ENCODE measurements around the gene CMTM3. TPM values are rescaled to one million over a fixed set of nuclear protein-coding genes. Genes with fewer than 3 reads are reported as not detected.

CMTM3 gene
- polyA plus RNA-seq, 1 donor (not counting 4 experiments of a cell fraction or from before 2014, with no cell fraction given), result 15.7 TPM

GRCh38 chr16:66619534-66620428 is 15.3 kb downstream of the CMTM3 start:
- no peak for FAIRE-seq

GRCh38 chr16:66620429-66620795 is 15.9 kb downstream of the CMTM3 start:
- no peak overlapping the region for H3K9ac ChIP-seq (ENCODE audit: control insufficient read depth, extremely low read depth, insufficient read depth, low read length)
- TF ChIP-seq EZH2 (IDR thresholded peaks at IDR 0.05; ENCODE audit: low read length), result no peak
- no peak for TF ChIP-seq CTCF (optimal IDR thresholded peaks at IDR 0.05 in 1 of 3, IDR thresholded peaks at IDR 0.05 in 1 of 3, conservative IDR thresholded peaks at IDR 0.05 in 1 of 3; ENCODE audit: extremely low read depth in 1 of 3, insufficient read depth in 2 of 3, low read length in 3 of 3)
- dilution Hi-C loops (cut with MboI; ENCODE audit: extremely low pct_ligation_motif_present, low sequenced_read_pairs), result no loop called here

More at GRCh38 chr16:66619534-66620428, 15.3 kb downstream of the CMTM3 start:
- Histone ChIP-seq H3K4me1 (ENCODE audit: control insufficient read depth, extremely low read depth, insufficient read depth, low read length) (peaks cover 24% of the 10 kb centered on the region), H4K20me1 (ENCODE audit: control insufficient read depth, extremely low read depth, insufficient read depth, low read length) (no peaks in the 10 kb centered on the region), H3K79me2 (ENCODE audit: control insufficient read depth, insufficient read depth, low read length) (no peaks in the 10 kb centered on the region), H3K9me1 (ENCODE audit: control insufficient read depth, extremely low read depth, insufficient read depth, low read length) (no peaks in the 10 kb centered on the region), H2AFZ (ENCODE audit: control insufficient read depth, low read length) (no peak overlapping the region), H3K4me2 (ENCODE audit: control insufficient read depth, extremely low read depth, insufficient read depth, low read depth, low read length) (no peak overlapping the region), H3K9ac (ENCODE audit: control insufficient read depth, extremely low read depth, insufficient read depth, low read length) (no peak overlapping the region), H3K27me3 (ENCODE audit: control insufficient read depth, extremely low read depth, insufficient read depth, low read length) (no peaks in the 10 kb centered on the region), H3K36me3 (ENCODE audit: control insufficient read depth in 2 of 2, extremely low read depth in 1 of 2, insufficient read depth in 2 of 2, low read length in 2 of 2) (peaks cover 3 to 13% of the 10 kb centered on the region in 2 experiments), H3K9me3 (ENCODE audit: control insufficient read depth, low read depth, low read length) (no peaks in the 10 kb centered on the region), H3K27ac (ENCODE audit: control insufficient read depth, insufficient read depth, low read length) (no peak overlapping the region), H3K4me3 (ENCODE audit: control insufficient read depth in 2 of 3, extremely low read depth in 1 of 3, insufficient read depth in 2 of 3, low read depth in 1 of 3, low read length in 3 of 3) (no peak overlapping the region)
- TF ChIP-seq CTCF (optimal IDR thresholded peaks at IDR 0.05 in 1 of 3, IDR thresholded peaks at IDR 0.05 in 1 of 3, conservative IDR thresholded peaks at IDR 0.05 in 1 of 3; ENCODE audit: extremely low read depth in 1 of 3, insufficient read depth in 2 of 3, low read length in 3 of 3) (no peak), EZH2 (IDR thresholded peaks at IDR 0.05; ENCODE audit: low read length) (no peak)
- no peak for DNase-seq (ENCODE audit: low read depth, low spot score)
- dilution Hi-C loops (cut with MboI; ENCODE audit: extremely low pct_ligation_motif_present, low sequenced_read_pairs), result no loop called here

More at GRCh38 chr16:66620429-66620795, 15.9 kb downstream of the CMTM3 start:
- FAIRE-seq, result no peak
- Histone ChIP-seq H3K79me2 (ENCODE audit: control insufficient read depth, insufficient read depth, low read length) (no peaks in the 10 kb centered on the region), H3K27me3 (ENCODE audit: control insufficient read depth, extremely low read depth, insufficient read depth, low read length) (no peaks in the 10 kb centered on the region), H2AFZ (ENCODE audit: control insufficient read depth, low read length) (no peak overlapping the region), H3K4me1 (ENCODE audit: control insufficient read depth, extremely low read depth, insufficient read depth, low read length) (peaks cover 24% of the 10 kb centered on the region), H3K4me2 (ENCODE audit: control insufficient read depth, extremely low read depth, insufficient read depth, low read depth, low read length) (no peak overlapping the region), H3K4me3 (ENCODE audit: control insufficient read depth in 2 of 3, extremely low read depth in 1 of 3, insufficient read depth in 2 of 3, low read depth in 1 of 3, low read length in 3 of 3) (no peak overlapping the region), H3K9me3 (ENCODE audit: control insufficient read depth, low read depth, low read length) (no peaks in the 10 kb centered on the region), H4K20me1 (ENCODE audit: control insufficient read depth, extremely low read depth, insufficient read depth, low read length) (no peaks in the 10 kb centered on the region), H3K27ac (ENCODE audit: control insufficient read depth, insufficient read depth, low read length) (no peak overlapping the region), H3K36me3 (ENCODE audit: control insufficient read depth in 2 of 2, extremely low read depth in 1 of 2, insufficient read depth in 2 of 2, low read length in 2 of 2) (peaks cover 3 to 13% of the 10 kb centered on the region in 2 experiments), H3K9me1 (ENCODE audit: control insufficient read depth, extremely low read depth, insufficient read depth, low read length) (no peaks in the 10 kb centered on the region)
- no peak for DNase-seq (ENCODE audit: low read depth, low spot score)
